ENCODE results near the gene CES3.

GRCh38 chr16:66964049-66964448, 3.0 kb downstream of the CES3 start:
- TF ChIP-seq, protein P1, sequence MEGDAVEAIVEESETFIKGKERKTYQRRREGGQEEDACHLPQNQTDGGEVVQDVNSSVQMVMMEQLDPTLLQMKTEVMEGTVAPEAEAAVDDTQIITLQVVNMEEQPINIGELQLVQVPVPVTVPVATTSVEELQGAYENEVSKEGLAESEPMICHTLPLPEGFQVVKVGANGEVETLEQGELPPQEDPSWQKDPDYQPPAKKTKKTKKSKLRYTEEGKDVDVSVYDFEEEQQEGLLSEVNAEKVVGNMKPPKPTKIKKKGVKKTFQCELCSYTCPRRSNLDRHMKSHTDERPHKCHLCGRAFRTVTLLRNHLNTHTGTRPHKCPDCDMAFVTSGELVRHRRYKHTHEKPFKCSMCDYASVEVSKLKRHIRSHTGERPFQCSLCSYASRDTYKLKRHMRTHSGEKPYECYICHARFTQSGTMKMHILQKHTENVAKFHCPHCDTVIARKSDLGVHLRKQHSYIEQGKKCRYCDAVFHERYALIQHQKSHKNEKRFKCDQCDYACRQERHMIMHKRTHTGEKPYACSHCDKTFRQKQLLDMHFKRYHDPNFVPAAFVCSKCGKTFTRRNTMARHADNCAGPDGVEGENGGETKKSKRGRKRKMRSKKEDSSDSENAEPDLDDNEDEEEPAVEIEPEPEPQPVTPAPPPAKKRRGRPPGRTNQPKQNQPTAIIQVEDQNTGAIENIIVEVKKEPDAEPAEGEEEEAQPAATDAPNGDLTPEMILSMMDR (IDR thresholded peaks at IDR 0.05) = no peak
- TF ChIP-seq POLR2A (IDR thresholded peaks at IDR 0.05) (no peak), EP300 (IDR thresholded peaks at IDR 0.05) (no peak)

Measured in ovary (tissue), 3 donors.